OCI-LY1 (cell line): Measurements from ENCODE around the gene PRDM9.

Source experiments
- CTCF ChIP-seq: fragments of 200-600 bp; sonication (generic), shearing (Covaris generic); IDR thresholded peaks from 2 replicates; pipeline ENCODE4 v1.5.1; 2017; ENCODE audit warnings: mild to moderate bottlenecking, antibody characterized with exemption, low read length, moderate library complexity, mixed read lengths
- EZH2 ChIP-seq: fragments of 200-600 bp; sonication (generic), shearing (Covaris generic); IDR thresholded peaks from 2 replicates; pipeline ENCODE4 v1.8.0; 2017; ENCODE audit warnings: borderline replicate concordance, mixed run types, mild to moderate bottlenecking, antibody characterized with exemption, low read length, moderate library complexity, mixed read lengths

GRCh38 chr5:23476580-23476979 is 30.8 kb upstream of the PRDM9 start:
- no peak for TF ChIP-seq CTCF
- TF ChIP-seq EZH2, result no peak
